Measurements from ENCODE around the gene GPR137. TPM values are rescaled to one million over a fixed set of nuclear protein-coding genes. Genes with fewer than 3 reads are reported as not detected.

GPR137 gene
- total RNA-seq, 2 donors from 2014 or later: 57.7 to 58.4 TPM

GRCh38 chr11:64259533-64260067, 26.0 kb upstream of the GPR137 start:
- H3K4me3 Mint-ChIP-seq: no peak overlapping the region
- DNase-seq: no peak
- H3K4me1 Mint-ChIP-seq: no peaks in the 10 kb centered on the region

GRCh38 chr11:64260147-64260708, 25.4 kb upstream of the GPR137 start:
- H3K4me3 ChIP-seq (ENCODE audit: low read length): no peak overlapping the region
- no peaks in the 10 kb centered on the region for H3K9me3 Mint-ChIP-seq
- H3K9me3 ChIP-seq (ENCODE audit: control insufficient read depth, low read length): no peaks in the 10 kb centered on the region
- H3K36me3 Mint-ChIP-seq (ENCODE audit: low read depth): peaks cover 56% of the 10 kb centered on the region
- peaks cover 66% of the 10 kb centered on the region for H3K36me3 ChIP-seq (ENCODE audit: control insufficient read depth, insufficient read depth, low read length)
- no peak for TF ChIP-seq CTCF (conservative IDR thresholded peaks at IDR 0.05)
- H3K4me1 ChIP-seq (ENCODE audit: control insufficient read depth, insufficient read depth, low read length): no peaks in the 10 kb centered on the region
- H3K9ac ChIP-seq (ENCODE audit: extremely low read depth, low read length, poor library complexity, severe bottlenecking): no peak overlapping the region
- H3K27ac Mint-ChIP-seq: no peak overlapping the region
- no peaks in the 10 kb centered on the region for H3K4me1 Mint-ChIP-seq
- H3K27ac ChIP-seq (ENCODE audit: low read depth, low read length): no peak overlapping the region
- no peaks in the 10 kb centered on the region for H3K27me3 Mint-ChIP-seq (ENCODE audit: insufficient read depth)
- WGBS, 2 experiments (ENCODE audit: insufficient coverage in 1 of 2, insufficient read length in 1 of 2): 95 to 96% methylated on average over 5 to 6 of the region's 6 CpGs
- H3K27me3 ChIP-seq (ENCODE audit: control insufficient read depth, insufficient read depth, low read length, poor library complexity, severe bottlenecking): no peaks in the 10 kb centered on the region
- DNase-seq: no peak
- H3K4me3 Mint-ChIP-seq: no peak overlapping the region

More at GRCh38 chr11:64259533-64260067, 26.0 kb upstream of the GPR137 start:
- H3K9ac ChIP-seq (ENCODE audit: extremely low read depth, low read length, poor library complexity, severe bottlenecking): no peak overlapping the region
- H3K4me3 ChIP-seq (ENCODE audit: low read length): no peak overlapping the region
- no peaks in the 10 kb centered on the region for H3K9me3 ChIP-seq (ENCODE audit: control insufficient read depth, low read length)
- peaks cover 70% of the 10 kb centered on the region for H3K36me3 ChIP-seq (ENCODE audit: control insufficient read depth, insufficient read depth, low read length)
- 96 to 98% methylated on average over 4 of the region's 4 CpGs for WGBS, 2 experiments (ENCODE audit: insufficient coverage in 1 of 2, insufficient read length in 1 of 2)
- Mint-ChIP-seq H3K27me3 (ENCODE audit: insufficient read depth) (no peaks in the 10 kb centered on the region), H3K27ac (no peak overlapping the region), H3K9me3 (no peaks in the 10 kb centered on the region), H3K36me3 (ENCODE audit: low read depth) (peaks cover 56% of the 10 kb centered on the region)
- H3K4me1 ChIP-seq (ENCODE audit: control insufficient read depth, insufficient read depth, low read length): no peaks in the 10 kb centered on the region
- H3K27me3 ChIP-seq (ENCODE audit: control insufficient read depth, insufficient read depth, low read length, poor library complexity, severe bottlenecking): no peaks in the 10 kb centered on the region
- H3K27ac ChIP-seq (ENCODE audit: low read depth, low read length): no peak overlapping the region
- TF ChIP-seq CTCF (conservative IDR thresholded peaks at IDR 0.05): no peak

- Mint-ChIP-seq H3K27me3 (ENCODE audit: insufficient read depth) (no peaks in the 10 kb centered on the region), H3K4me3 (no peak overlapping the region), H3K9me3 (no peaks in the 10 kb centered on the region), H3K36me3 (ENCODE audit: low read depth) (peaks cover 58% of the 10 kb centered on the region), H3K27ac (no peak overlapping the region), H3K4me1 (no peaks in the 10 kb centered on the region)
- peaks cover 57% of the 10 kb centered on the region for H3K36me3 ChIP-seq (ENCODE audit: control insufficient read depth, insufficient read depth, low read length)
- TF ChIP-seq CTCF (conservative IDR thresholded peaks at IDR 0.05): no peak
- 94 to 99% methylated on average over 12 to 18 of the region's 18 CpGs for WGBS, 2 experiments (ENCODE audit: insufficient coverage in 1 of 2, insufficient read length in 1 of 2)
- no peak overlapping the region for H3K9ac ChIP-seq (ENCODE audit: extremely low read depth, low read length, poor library complexity, severe bottlenecking)
- H3K4me3 ChIP-seq (ENCODE audit: low read length): no peak overlapping the region
- no peaks in the 10 kb centered on the region for H3K27me3 ChIP-seq (ENCODE audit: control insufficient read depth, insufficient read depth, low read length, poor library complexity, severe bottlenecking)
- no peaks in the 10 kb centered on the region for H3K4me1 ChIP-seq (ENCODE audit: control insufficient read depth, insufficient read depth, low read length)
- DNase-seq: no peak
- no peaks in the 10 kb centered on the region for H3K9me3 ChIP-seq (ENCODE audit: control insufficient read depth, low read length)
- H3K27ac ChIP-seq (ENCODE audit: low read depth, low read length): no peak overlapping the region
Measured at GRCh38 chr11:64261556-64262080, 24.0 kb upstream of the GPR137 start.

Data from endodermal cell (in vitro differentiated cells).